Endothelial cell of umbilical vein (primary cell): Measurements from ENCODE around the gene SUPT16H. TPM values are rescaled to one million over a fixed set of nuclear protein-coding genes. Genes with fewer than 3 reads are reported as not detected.

Source experiments
- BruUV-seq: library from RNA; stranded (reverse); fragments of 400-500 nt; replicated peaks from 2 replicates; lab custom pipeline; 2021; lab: Mats Ljungman, UMichigan
- CTCF ChIA-PET: fragments of 300-600, 350-600 bp; sonication (Branson Sonifier 250); formaldehyde crosslinking; loops from one replicate; lab custom pipeline; 2021; ENCODE audit warnings: antibody characterized with exemption, inconsistent platforms; lab: Charles Lee
- POLR2A ChIA-PET: fragments of 300-600, 350-600 bp; sonication (Branson Sonifier 250); formaldehyde crosslinking; loops from one replicate; lab custom pipeline; 2021; ENCODE audit warnings: antibody characterized with exemption, inconsistent platforms; lab: Charles Lee
- DNase-seq: peaks from one replicate; pipeline ENCODE4 v3.0.0-alpha.2; 2011; ENCODE audit warnings: low read depth, low spot score
- FAIRE-seq: peaks from 2 replicates; lab custom pipeline; 2011; peaks lifted over from hg19 to GRCh38; lab: Jason Lieb, UNC
- H2AFZ ChIP-seq: 2 replicates; pipeline ENCODE4 v1.6.0; 2012; ENCODE audit warnings: low read depth, low read length, control low read depth, inconsistent platforms
- H3K27ac ChIP-seq: 2 replicates; pipeline ENCODE4 v1.5.1; 2011; ENCODE audit warnings: low read depth, mild to moderate bottlenecking, control low read depth, low read length, moderate library complexity; ENCODE audit not compliant: insufficient read depth
- H3K27me3 ChIP-seq, 2 experiments: 2 replicates each; pipeline versions ENCODE4 v1.6.0 to v1.6.1; 2011; ENCODE audit warnings: low read length in 2 of 2, mixed read lengths in 1 of 2; ENCODE audit not compliant: control insufficient read depth in 2 of 2, insufficient read depth in 2 of 2
- H3K36me3 ChIP-seq, 2 experiments: 2 replicates in 1 of 2; 3 replicates in 1 of 2; pipeline ENCODE4 v1.5.1; 2011; ENCODE audit warnings: low read length in 2 of 2, mild to moderate bottlenecking in 1 of 2, moderate library complexity in 1 of 2; ENCODE audit not compliant: control insufficient read depth in 2 of 2, insufficient read depth in 2 of 2; ENCODE audit errors: extremely low read depth in 1 of 2
- H3K4me1 ChIP-seq: 3 replicates; pipeline ENCODE4 v1.5.1; 2011; ENCODE audit warnings: mild to moderate bottlenecking, low read length; ENCODE audit not compliant: control insufficient read depth, insufficient read depth; ENCODE audit errors: extremely low read depth
- H3K4me2 ChIP-seq: 2 replicates; pipeline ENCODE4 v1.6.1; 2011; ENCODE audit warnings: low read length, control low read depth, mixed read lengths; ENCODE audit not compliant: insufficient read depth
- H3K4me3 ChIP-seq, 3 experiments: fragments of 200-600 bp in 1 of 3; sonication (generic), shearing (Covaris generic) in 1 of 3; replicated peaks in 1 of 3; 2 replicates each; pipeline ENCODE4 v1.5.1; 2011 to 2016; ENCODE audit warnings: control low read depth in 3 of 3, low read length in 3 of 3, mild to moderate bottlenecking in 2 of 3, inconsistent platforms in 1 of 3, low read depth in 1 of 3, moderate library complexity in 1 of 3; ENCODE audit not compliant: insufficient read depth in 1 of 3
- H3K79me2 ChIP-seq: 2 replicates; pipeline ENCODE4 v1.6.0; 2012; ENCODE audit warnings: low read length, inconsistent platforms; ENCODE audit not compliant: control insufficient read depth, insufficient read depth
- H3K9ac ChIP-seq: replicated peaks from 2 replicates; pipeline ENCODE3; 2011; ENCODE audit warnings: low read length, control low read depth; ENCODE audit not compliant: insufficient read depth; ENCODE audit errors: extremely low read depth
- H3K9me1 ChIP-seq: replicated peaks from 3 replicates; pipeline ENCODE4 v1.6.0; 2011; ENCODE audit warnings: mild to moderate bottlenecking, low read length; ENCODE audit not compliant: control insufficient read depth, insufficient read depth; ENCODE audit errors: extremely low read depth
- H3K9me3 ChIP-seq: replicated peaks from 2 replicates; pipeline ENCODE4 v1.5.1; 2012; ENCODE audit warnings: low read length, inconsistent platforms; ENCODE audit not compliant: control insufficient read depth, insufficient read depth
- H4K20me1 ChIP-seq: replicated peaks from 2 replicates; pipeline ENCODE3; 2011; ENCODE audit warnings: mild to moderate bottlenecking, low read length; ENCODE audit not compliant: control insufficient read depth, insufficient read depth; ENCODE audit errors: extremely low read depth
- EZH2 ChIP-seq: IDR thresholded peaks from 2 replicates; pipeline ENCODE4 v1.6.1; 2012; ENCODE audit warnings: borderline replicate concordance, low read depth, mild to moderate bottlenecking, moderate library complexity, low read length, inconsistent platforms; ENCODE audit not compliant: severe bottlenecking
- FOS ChIP-seq: IDR thresholded peaks from 2 replicates; pipeline ENCODE4 v1.6.1; 2011; ENCODE audit warnings: mild to moderate bottlenecking, low read length, moderate library complexity, borderline replicate concordance; ENCODE audit not compliant: insufficient read depth
- GATA2 ChIP-seq: IDR thresholded peaks from 2 replicates; pipeline ENCODE4 v1.7.0; 2011; ENCODE audit warnings: low read depth, mild to moderate bottlenecking, moderate library complexity, mixed read lengths, low read length; ENCODE audit not compliant: insufficient read length, insufficient read depth
- JUN ChIP-seq: IDR thresholded peaks from 2 replicates; pipeline ENCODE4 v1.6.1; 2011; ENCODE audit warnings: borderline replicate concordance, low read depth; ENCODE audit not compliant: insufficient read length, insufficient read depth
- MYC ChIP-seq: IDR thresholded peaks from one replicate; pipeline ENCODE4 v1.6.1; 2011; ENCODE audit warnings: mild to moderate bottlenecking, low read depth, low read length
- POLR2A ChIP-seq: IDR thresholded peaks from 2 replicates; pipeline ENCODE4 v1.6.1; 2012; ENCODE audit warnings: low read depth, mild to moderate bottlenecking, control low read depth, low read length
- POLR2AphosphoS5 ChIP-seq: IDR thresholded peaks from 2 replicates; pipeline ENCODE4 v1.6.1; 2012; ENCODE audit warnings: low read depth, mild to moderate bottlenecking, control low read depth, low read length, moderate library complexity; ENCODE audit not compliant: insufficient read depth
- dilution Hi-C: fragments of 300-500 bp; cut with MboI; formaldehyde crosslinking; loops from one replicate; pipeline ENCODE4 v1.15.0; 2019; ENCODE audit warnings: low sequenced_read_pairs; ENCODE audit not compliant: extremely low pct_ligation_motif_present
- intact Hi-C: fragments of 100-400 bp; cut with micrococcal nuclease; formaldehyde crosslinking; loops from one replicate; pipeline ENCODE4 v1.10.0; 2022
- polyA plus RNA-seq, 4 experiments: library from polyadenylated mRNA; depleted of rRNA in 3 of 4; stranded (reverse) in 3 of 4; unstranded in 1 of 4; fragments of >200 nt; gene quantifications; 2 replicates each; pipeline versions ENCODE4 v1.2.1 to v1.2.3, GENCODE V29; 2011 to 2012; ENCODE audit warnings: missing spikeins in 1 of 4
- total RNA-seq: library from RNA; stranded (reverse); gene quantifications from 2 replicates; pipeline ENCODE4 v1.2.3, GENCODE V29; 2021
- TF ChIP-seq, protein P1 (sequence below), 2 donors: IDR thresholded peaks; 1 replicate in 1 of 2; 2 replicates in 1 of 2; pipeline ENCODE4 v1.5.1; 2011; ENCODE audit warnings: low read length in 2 of 2, mild to moderate bottlenecking in 2 of 2, moderate library complexity in 2 of 2, control low read depth in 1 of 2, inconsistent platforms in 1 of 2, low read depth in 1 of 2; ENCODE audit not compliant: insufficient read depth in 1 of 2; ENCODE audit errors: extremely low read depth in 1 of 2
- TF ChIP-seq, protein P2 (sequence below): IDR thresholded peaks from 2 replicates; pipeline ENCODE4 v1.6.1; 2011; ENCODE audit not compliant: insufficient read depth, insufficient read length

SUPT16H gene
- total and polyA plus RNA-seq, 2 donors (not counting 3 experiments of a cell fraction or from before 2014, with no cell fraction given) = 53.1 to 100 TPM

DNA sequence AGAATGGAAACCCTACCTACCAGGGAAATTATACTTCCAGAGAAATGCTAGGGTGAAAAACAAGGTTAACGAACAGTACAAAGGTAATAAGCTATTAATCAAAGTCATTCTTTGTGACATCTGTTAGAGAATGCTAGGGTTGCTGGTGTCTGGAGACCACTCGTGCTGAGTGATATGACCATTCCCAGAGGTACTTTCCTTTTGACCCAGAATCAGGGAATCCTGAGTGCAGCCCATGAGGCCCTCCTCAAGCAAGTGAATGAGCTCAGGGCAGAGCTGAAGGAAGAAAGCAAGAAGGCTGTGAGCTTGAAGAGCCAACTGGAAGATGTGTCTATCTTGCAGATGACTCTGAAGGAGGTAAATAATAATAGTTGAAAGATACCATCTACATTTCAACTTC, 72.2 kb downstream of the SUPT16H start:
- H3K9me1 ChIP-seq = no peaks in the 10 kb centered on the region
- H3K9me3 ChIP-seq = no peaks in the 10 kb centered on the region
- H2AFZ ChIP-seq = no peak overlapping the region
- H3K27ac ChIP-seq = no peak overlapping the region
- DNase-seq = no peak
- peaks cover 6% of the 10 kb centered on the region in 2 experiments for H3K27me3 ChIP-seq
- no TSS peak for BruUV-seq
- FAIRE-seq = no peak
- ChIA-PET POLR2A (no interaction called here), CTCF (interaction anchor here (1.0 to 1.5 kb wide), 4 partner anchors 9 to 31 kb away, joined by 3 to 4 read pairs (median 4); no protein-coding TSS in a partner anchor)
- no peak overlapping the region for H3K4me3 ChIP-seq
- no peaks in the 10 kb centered on the region for H3K36me3 ChIP-seq
- H3K79me2 ChIP-seq = no peaks in the 10 kb centered on the region
- intact Hi-C loops (no loop called here), dilution Hi-C loops (no loop called here)
- no peak for TF ChIP-seq EZH2
- no peak for TF ChIP-seq GATA2
- no peak for TF ChIP-seq POLR2AphosphoS5
- no peak for TF ChIP-seq MYC
- no peak for TF ChIP-seq FOS
- TF ChIP-seq JUN = no peak
- TF ChIP-seq, protein P1, sequence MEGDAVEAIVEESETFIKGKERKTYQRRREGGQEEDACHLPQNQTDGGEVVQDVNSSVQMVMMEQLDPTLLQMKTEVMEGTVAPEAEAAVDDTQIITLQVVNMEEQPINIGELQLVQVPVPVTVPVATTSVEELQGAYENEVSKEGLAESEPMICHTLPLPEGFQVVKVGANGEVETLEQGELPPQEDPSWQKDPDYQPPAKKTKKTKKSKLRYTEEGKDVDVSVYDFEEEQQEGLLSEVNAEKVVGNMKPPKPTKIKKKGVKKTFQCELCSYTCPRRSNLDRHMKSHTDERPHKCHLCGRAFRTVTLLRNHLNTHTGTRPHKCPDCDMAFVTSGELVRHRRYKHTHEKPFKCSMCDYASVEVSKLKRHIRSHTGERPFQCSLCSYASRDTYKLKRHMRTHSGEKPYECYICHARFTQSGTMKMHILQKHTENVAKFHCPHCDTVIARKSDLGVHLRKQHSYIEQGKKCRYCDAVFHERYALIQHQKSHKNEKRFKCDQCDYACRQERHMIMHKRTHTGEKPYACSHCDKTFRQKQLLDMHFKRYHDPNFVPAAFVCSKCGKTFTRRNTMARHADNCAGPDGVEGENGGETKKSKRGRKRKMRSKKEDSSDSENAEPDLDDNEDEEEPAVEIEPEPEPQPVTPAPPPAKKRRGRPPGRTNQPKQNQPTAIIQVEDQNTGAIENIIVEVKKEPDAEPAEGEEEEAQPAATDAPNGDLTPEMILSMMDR (IDR thresholded peaks at IDR 0.05; ENCODE audit: extremely low read depth in 1 of 2, insufficient read depth in 1 of 2, low read depth in 1 of 2, low read length in 2 of 2) = no peak
- no peak for TF ChIP-seq POLR2A
- TF ChIP-seq, protein P2, sequence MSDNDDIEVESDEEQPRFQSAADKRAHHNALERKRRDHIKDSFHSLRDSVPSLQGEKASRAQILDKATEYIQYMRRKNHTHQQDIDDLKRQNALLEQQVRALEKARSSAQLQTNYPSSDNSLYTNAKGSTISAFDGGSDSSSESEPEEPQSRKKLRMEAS = no peak
- H3K4me1 ChIP-seq = no peaks in the 10 kb centered on the region
- no peaks in the 10 kb centered on the region for H4K20me1 ChIP-seq
- no peak overlapping the region for H3K9ac ChIP-seq
- no peak overlapping the region for H3K4me2 ChIP-seq
